HepG2 (cell line): ENCODE results near the gene SBK2. TPM values are rescaled to one million over a fixed set of nuclear protein-coding genes. Genes with fewer than 3 reads are reported as not detected.
A peak's percentile ranks its signal among the peaks of the same experiment; 100 is the strongest.
"Not testable (repeated sequence)": the region's sequence is repeated elsewhere in the genome, so short reads cannot be mapped to it uniquely, and the experiment has no call there.

Source experiments
- ATAC-seq: fragments of 200-7000 bp; cut with Tn5 transposase; 3 replicates; pipeline ENCODE4 v1.9.1; 2020; ENCODE audit warnings: mild to moderate bottlenecking, moderate library complexity
- BruUV-seq: library from RNA; stranded (reverse); fragments of 400-500 nt; replicated peaks from 2 replicates; lab custom pipeline; 2021; lab: Mats Ljungman, UMichigan
- CTCF ChIA-PET: fragments of 300-600 bp; formaldehyde crosslinking; extraction: SDS; loops from one replicate; lab custom pipeline; 2021; ENCODE audit warnings: low total read pairs, inconsistent platforms, low intra/inter-chr PET ratio; lab: Yijun Ruan, JAX
- POLR2A ChIA-PET: fragments of 350-600 bp; sonication (Branson Sonifier 250); formaldehyde crosslinking; loops from one replicate; lab custom pipeline; 2020; ENCODE audit warnings: antibody characterized with exemption, inconsistent platforms; lab: Yijun Ruan, JAX
- DNase-seq: peaks from one replicate; pipeline ENCODE4 v3.0.0-alpha.2; 2015; ENCODE audit warnings: low spot score
- FAIRE-seq: peaks from 3 replicates; lab custom pipeline; 2011; peaks lifted over from hg19 to GRCh38; lab: Jason Lieb, UNC
- H2AFZ ChIP-seq: one replicate; pipeline ENCODE4 v1.6.1; 2011; ENCODE audit warnings: low read length, inconsistent platforms
- H3K27ac ChIP-seq: fragments of 300-600 bp; 3 replicates; pipeline ENCODE4 v1.8.0; 2011; ENCODE audit warnings: mixed run types, mild to moderate bottlenecking, mixed read lengths, low read length, inconsistent platforms; ENCODE audit not compliant: insufficient read depth; ENCODE audit errors: extremely low read length
- H3K27me3 ChIP-seq, 2 experiments: fragments of 200-600 bp in 1 of 2; 2 replicates in 1 of 2; 3 replicates in 1 of 2; pipeline versions ENCODE4 v1.6.0 to v1.8.0; 2011; ENCODE audit warnings: low read length in 2 of 2, mild to moderate bottlenecking in 2 of 2, moderate library complexity in 2 of 2, inconsistent platforms in 1 of 2; ENCODE audit not compliant: insufficient read depth in 2 of 2, control insufficient read depth in 1 of 2
- H3K36me3 ChIP-seq, 2 experiments: fragments of 200-600 bp in 1 of 2; replicated peaks in 1 of 2; 2 replicates in 1 of 2; 3 replicates in 1 of 2; pipeline versions ENCODE4 v1.5.1 to v1.8.0; 2011; ENCODE audit warnings: low read length in 2 of 2, inconsistent platforms in 1 of 2; ENCODE audit not compliant: insufficient read depth in 2 of 2, control insufficient read depth in 1 of 2
- H3K4me1 ChIP-seq: 2 replicates; pipeline ENCODE4 v1.5.1; 2012; ENCODE audit warnings: low read length, inconsistent platforms; ENCODE audit not compliant: insufficient read depth
- H3K4me2 ChIP-seq: 2 replicates; pipeline ENCODE4 v1.6.0; 2011; ENCODE audit warnings: low read depth, low read length, inconsistent platforms
- H3K4me3 ChIP-seq, 3 experiments: fragments of 200-600 bp in 1 of 3; sonication (generic), shearing (Covaris generic) in 1 of 3; replicated peaks in 1 of 3; 2 replicates each; pipeline ENCODE4 v1.5.1; 2011 to 2016; ENCODE audit warnings: low read length in 3 of 3, inconsistent platforms in 2 of 3, low read depth in 2 of 3, mild to moderate bottlenecking in 2 of 3, control low read depth in 1 of 3, mixed read lengths in 1 of 3; ENCODE audit not compliant: insufficient read depth in 1 of 3
- H3K79me2 ChIP-seq: one replicate; pipeline ENCODE4 v1.6.1; 2011; ENCODE audit warnings: low read length, inconsistent platforms; ENCODE audit not compliant: insufficient read depth
- H3K9ac ChIP-seq: 2 replicates; pipeline ENCODE4 v1.6.0; 2011; ENCODE audit warnings: mild to moderate bottlenecking, low read depth, low read length, inconsistent platforms; ENCODE audit not compliant: insufficient read depth
- H3K9me3 ChIP-seq: 2 replicates; pipeline ENCODE4 v1.5.1; 2012; ENCODE audit warnings: mild to moderate bottlenecking, low read length
- H4K20me1 ChIP-seq: 2 replicates; pipeline ENCODE4 v1.6.0; 2011; ENCODE audit warnings: inconsistent platforms, mild to moderate bottlenecking, low read length, moderate library complexity; ENCODE audit not compliant: insufficient read depth
- POLR2G ChIP-seq: fragments of 200-400 bp; formaldehyde crosslinking; IDR thresholded peaks from 2 replicates; pipeline ENCODE4 v1.6.1; 2018; ENCODE audit warnings: mild to moderate bottlenecking, low read depth, low read length, moderate library complexity
- REXO4 ChIP-seq: sonication (generic); formaldehyde crosslinking; IDR thresholded peaks from 2 replicates; pipeline ENCODE4 v1.8.0; 2022; ENCODE audit warnings: missing genetic modification reagents, mild to moderate bottlenecking, borderline replicate concordance
- SMC3 ChIP-seq: IDR thresholded peaks from 2 replicates; pipeline ENCODE4 v1.6.1; 2011; ENCODE audit warnings: low read length, improper control_type of control experiment
- SP5 ChIP-seq: IDR thresholded peaks from 2 replicates; pipeline ENCODE4 v1.6.1; 2016; ENCODE audit warnings: low read depth, borderline replicate concordance
- SRF ChIP-seq: IDR thresholded peaks from 2 replicates; pipeline ENCODE4 v1.6.1; 2011; ENCODE audit warnings: mild to moderate bottlenecking, low read depth, low read length, moderate library complexity
- ZFP36L1 ChIP-seq: sonication (generic); formaldehyde crosslinking; IDR thresholded peaks from 2 replicates; pipeline ENCODE4 v1.8.0; 2022; ENCODE audit warnings: mild to moderate bottlenecking, missing genetic modification reagents, moderate library complexity
- ZNF20 ChIP-seq: sonication (generic); formaldehyde crosslinking; IDR thresholded peaks from 2 replicates; pipeline ENCODE4 v1.4.0; 2020; ENCODE audit warnings: mild to moderate bottlenecking, moderate library complexity, missing genetic modification reagents
- WGBS: methylation state at CpG from one replicate; pipeline ENCODE4 v1.1.6; 2017; ENCODE audit warnings: low lambda C conversion rate; 5-methylcytosine and 5-hydroxymethylcytosine counted together
- in situ Hi-C: cut with HindIII; loops from 2 replicates; pipeline ENCODE4 v1.10.0; 2017; ENCODE audit warnings: low pct_unique_long_range_greater_than_20kb; ENCODE audit not compliant: extremely low pct_ligation_motif_present
- intact Hi-C: fragments of 100-400 bp; cut with micrococcal nuclease; formaldehyde crosslinking; loops from one replicate; pipeline ENCODE4 v1.10.0; 2022; ENCODE audit not compliant: unreplicated experiment
- polyA plus RNA-seq, 8 experiments: library from polyadenylated mRNA; depleted of rRNA in 3 of 8; stranded (reverse) in 7 of 8; unstranded in 1 of 8; fragments of >200 nt; fragmentation: Illumina TruSeq in 4 of 8; extraction: Trizol in 4 of 8; gene quantifications; 2 replicates each; pipeline versions ENCODE4 v1.2.1 to v1.2.3, GENCODE V29; 2011 to 2016; ENCODE audit warnings: low read depth in 4 of 8, missing spikeins in 1 of 8, mixed read lengths in 1 of 8; ENCODE audit not compliant: insufficient read depth in 1 of 8
- total RNA-seq, 5 experiments: library from RNA; depleted of rRNA; stranded (reverse); fragments of >200 nt; fragmentation: Illumina TruSeq; extraction: Trizol; gene quantifications; 2 replicates each; pipeline ENCODE4 v1.2.3, GENCODE V29; 2016; ENCODE audit warnings: low read depth in 1 of 5
- TF ChIP-seq, protein P1 (sequence below): sonication (generic); formaldehyde crosslinking; IDR thresholded peaks from 2 replicates; pipeline ENCODE4 v1.5.0; 2020; ENCODE audit warnings: mild to moderate bottlenecking, missing genetic modification reagents
- TF ChIP-seq, protein P2 (sequence below): IDR thresholded peaks from 2 replicates; pipeline ENCODE4 v1.6.1; 2016; ENCODE audit warnings: low read depth
- TF ChIP-seq, protein P3 (sequence below): sonication (generic); formaldehyde crosslinking; IDR thresholded peaks from 2 replicates; pipeline ENCODE4 v1.8.1; 2023; ENCODE audit warnings: mild to moderate bottlenecking, missing genetic modification reagents

SBK2 gene
- total and polyA plus RNA-seq, 2 of the 13 experiments (the other 11 are each of a cell fraction or from before 2014, with no cell fraction given) = 0.24 TPM; not detected in 1

DNA sequence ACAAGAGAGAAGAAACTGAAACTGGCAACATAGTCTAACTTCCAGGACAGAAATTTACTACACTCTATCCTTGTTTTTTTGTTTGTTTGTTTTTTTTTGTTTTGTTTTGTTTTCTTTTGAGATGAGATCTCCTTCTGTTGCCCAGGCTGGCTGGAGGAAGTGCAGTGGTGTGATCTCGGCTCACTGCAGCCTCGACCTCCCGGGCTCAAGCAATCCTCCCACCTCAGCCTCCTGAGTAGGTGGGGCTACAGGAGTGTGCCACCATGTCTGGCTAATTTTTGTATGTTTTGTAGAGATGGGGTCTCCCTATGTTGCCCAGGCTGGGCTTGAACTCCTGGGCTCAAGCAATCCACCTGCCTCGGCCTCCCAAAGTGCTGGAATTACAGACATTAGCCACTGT, 45.4 kb upstream of the SBK2 start:
- H3K36me3 ChIP-seq, H3K79me2 ChIP-seq, FAIRE-seq, BruUV-seq, DNase-seq, H3K9me3 ChIP-seq, in situ Hi-C loops, H3K27me3 ChIP-seq, H2AFZ ChIP-seq, H4K20me1 ChIP-seq, ATAC-seq, H3K9ac ChIP-seq: not testable (repeated sequence)
- ChIA-PET CTCF (interaction anchor here (1.1 kb wide), 1 partner anchor 65 kb away, joined by 3 read pairs; no protein-coding TSS in a partner anchor), POLR2A (interaction anchor here (0.7 to 2.6 kb wide), 5 partner anchors 17 to 121 kb away, joined by 4 to 45 read pairs (median 5); partner anchors contain the start of genes FIZ1, ISOC2, ZNF524 and ZNF628)
- Histone ChIP-seq H3K4me1 (peaks cover 51% of the 10 kb centered on the region), H3K4me2 (peak overlapping the region; percentile 93), H3K27ac (peak overlapping the region; percentile 79), H3K4me3 (peak overlapping the region in 1 of 3 experiments; percentile 29; a peak in 1 of 6 replicates)
- intact Hi-C loops = loop anchor here (10.0 kb wide), 2 partner anchors 53 to 67 kb away; no protein-coding TSS in a partner anchor
- WGBS = 14% methylated on average over 4 of the region's 4 CpGs
- TF ChIP-seq, protein P1, sequence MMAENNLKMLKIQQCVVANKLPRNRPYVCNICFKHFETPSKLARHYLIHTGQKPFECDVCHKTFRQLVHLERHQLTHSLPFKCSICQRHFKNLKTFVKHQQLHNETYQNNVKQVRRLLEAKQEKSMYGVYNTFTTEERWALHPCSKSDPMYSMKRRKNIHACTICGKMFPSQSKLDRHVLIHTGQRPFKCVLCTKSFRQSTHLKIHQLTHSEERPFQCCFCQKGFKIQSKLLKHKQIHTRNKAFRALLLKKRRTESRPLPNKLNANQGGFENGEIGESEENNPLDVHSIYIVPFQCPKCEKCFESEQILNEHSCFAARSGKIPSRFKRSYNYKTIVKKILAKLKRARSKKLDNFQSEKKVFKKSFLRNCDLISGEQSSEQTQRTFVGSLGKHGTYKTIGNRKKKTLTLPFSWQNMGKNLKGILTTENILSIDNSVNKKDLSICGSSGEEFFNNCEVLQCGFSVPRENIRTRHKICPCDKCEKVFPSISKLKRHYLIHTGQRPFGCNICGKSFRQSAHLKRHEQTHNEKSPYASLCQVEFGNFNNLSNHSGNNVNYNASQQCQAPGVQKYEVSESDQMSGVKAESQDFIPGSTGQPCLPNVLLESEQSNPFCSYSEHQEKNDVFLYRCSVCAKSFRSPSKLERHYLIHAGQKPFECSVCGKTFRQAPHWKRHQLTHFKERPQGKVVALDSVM (CRISPR knock-in tag) = peak; percentile 93

DNA sequence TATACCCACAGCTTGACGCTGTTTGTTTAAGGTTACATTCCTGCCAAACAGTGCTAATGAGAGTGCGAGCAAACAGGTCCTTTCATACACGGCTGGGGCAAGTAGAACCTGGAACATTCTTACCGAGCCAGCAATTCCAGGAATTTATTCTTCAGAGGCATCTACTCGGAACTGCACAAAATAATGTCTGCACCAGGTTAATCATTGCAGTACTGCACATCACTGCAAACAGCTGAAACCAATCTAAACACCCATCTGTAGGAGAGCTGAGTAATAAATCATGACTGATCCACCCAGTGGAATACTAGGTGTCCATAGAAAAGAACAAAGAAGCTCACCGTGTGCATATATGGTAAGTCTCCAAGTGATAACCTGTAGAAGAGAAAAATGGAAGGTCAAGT, 44.9 kb upstream of the SBK2 start:
- POLR2A ChIA-PET = interaction anchor here (0.7 to 2.6 kb wide), 6 partner anchors 17 to 120 kb away, joined by 3 to 45 read pairs (median 4); partner anchors contain the start of genes FIZ1, ISOC2, ZNF524 and ZNF628
- intact Hi-C loops (loop anchor here (2.0 to 10.0 kb wide), 4 partner anchors 17 to 67 kb away; partner anchors contain the start of gene FIZ1), in situ Hi-C loops (no loop called here)
- Histone ChIP-seq H3K9ac (no peak overlapping the region), H4K20me1 (no peaks in the 10 kb centered on the region), H3K4me2 (peak overlapping the region; percentile 93), H3K79me2 (peaks cover 9% of the 10 kb centered on the region), H2AFZ (no peak overlapping the region), H3K36me3 (0 out of 5 replicates have a peak, but pooled peaks cover 0 to 7% of the 10 kb centered on the region in 2 experiments), H3K27me3 (no peaks in the 10 kb centered on the region; a peak in 1 of 5 replicates), H3K4me3 (peak overlapping the region in 2 of 3 experiments; percentile 88 to 97; a peak in 3 of 6 replicates), H3K4me1 (peaks cover 48% of the 10 kb centered on the region), H3K9me3 (no peaks in the 10 kb centered on the region), H3K27ac (peak overlapping the region; percentile 79)
- ATAC-seq (peak; percentile 63), FAIRE-seq (peak; percentile 86), DNase-seq (peak; percentile 92)
- no TSS peak for BruUV-seq
- CTCF ChIA-PET = interaction anchor here (1.1 kb wide), 1 partner anchor 65 kb away, joined by 3 read pairs; no protein-coding TSS in a partner anchor
- 0% methylated on average over 5 of the region's 6 CpGs for WGBS
- TF ChIP-seq SP5 = 0 out of 2 replicates have a peak, but pooled peaks have one; percentile 22
- no peak for TF ChIP-seq REXO4 (CRISPR knock-in tag)
- TF ChIP-seq ZFP36L1 (CRISPR knock-in tag) = no peak
- TF ChIP-seq, protein P2, sequence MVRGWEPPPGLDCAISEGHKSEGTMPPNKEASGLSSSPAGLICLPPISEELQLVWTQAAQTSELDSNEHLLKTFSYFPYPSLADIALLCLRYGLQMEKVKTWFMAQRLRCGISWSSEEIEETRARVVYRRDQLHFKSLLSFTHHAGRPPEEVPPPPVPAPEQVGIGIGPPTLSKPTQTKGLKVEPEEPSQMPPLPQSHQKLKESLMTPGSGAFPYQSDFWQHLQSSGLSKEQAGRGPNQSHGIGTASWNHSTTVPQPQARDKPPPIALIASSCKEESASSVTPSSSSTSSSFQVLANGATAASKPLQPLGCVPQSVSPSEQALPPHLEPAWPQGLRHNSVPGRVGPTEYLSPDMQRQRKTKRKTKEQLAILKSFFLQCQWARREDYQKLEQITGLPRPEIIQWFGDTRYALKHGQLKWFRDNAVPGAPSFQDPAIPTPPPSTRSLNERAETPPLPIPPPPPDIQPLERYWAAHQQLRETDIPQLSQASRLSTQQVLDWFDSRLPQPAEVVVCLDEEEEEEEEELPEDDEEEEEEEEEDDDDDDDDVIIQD = no peak
- no peak for TF ChIP-seq ZNF20
- TF ChIP-seq SRF = peak; percentile 55
- TF ChIP-seq POLR2G = no peak
- TF ChIP-seq SMC3 = no peak
- TF ChIP-seq, protein P3, sequence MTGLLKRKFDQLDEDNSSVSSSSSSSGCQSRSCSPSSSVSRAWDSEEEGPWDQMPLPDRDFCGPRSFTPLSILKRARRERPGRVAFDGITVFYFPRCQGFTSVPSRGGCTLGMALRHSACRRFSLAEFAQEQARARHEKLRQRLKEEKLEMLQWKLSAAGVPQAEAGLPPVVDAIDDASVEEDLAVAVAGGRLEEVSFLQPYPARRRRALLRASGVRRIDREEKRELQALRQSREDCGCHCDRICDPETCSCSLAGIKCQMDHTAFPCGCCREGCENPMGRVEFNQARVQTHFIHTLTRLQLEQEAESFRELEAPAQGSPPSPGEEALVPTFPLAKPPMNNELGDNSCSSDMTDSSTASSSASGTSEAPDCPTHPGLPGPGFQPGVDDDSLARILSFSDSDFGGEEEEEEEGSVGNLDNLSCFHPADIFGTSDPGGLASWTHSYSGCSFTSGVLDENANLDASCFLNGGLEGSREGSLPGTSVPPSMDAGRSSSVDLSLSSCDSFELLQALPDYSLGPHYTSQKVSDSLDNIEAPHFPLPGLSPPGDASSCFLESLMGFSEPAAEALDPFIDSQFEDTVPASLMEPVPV (CRISPR knock-in tag) = 0 out of 2 replicates have a peak, but pooled peaks have one; percentile 7
